ENCODE measurements around the gene PIK3C3.

GRCh38 chr18:42072407-42072806 lies 117.4 kb downstream of the PIK3C3 start:
- TF ChIP-seq CTCF (IDR thresholded peaks at IDR 0.05) (no peak), POLR2AphosphoS5 (IDR thresholded peaks at IDR 0.05) (no peak), POLR2A (IDR thresholded peaks at IDR 0.05) (no peak)

Data from sigmoid colon (tissue), 4 donors.